Dedifferentiated amniotic fluid mesenchymal stem cell (primary cell): ENCODE results near the gene DENND10.
"Not testable (repeated sequence)": the region's sequence is repeated elsewhere in the genome, so short reads cannot be mapped to it uniquely, and the experiment has no call there.

Source experiments
- DNase-seq: peaks from one replicate; pipeline ENCODE4 v3.0.0-alpha.2; 2016; ENCODE audit errors: extremely low spot score

Gene DENND10

GRCh38 chr10:119166564-119166963 lies 62.7 kb downstream of the DENND10 start:
- no peak for DNase-seq

- DNase-seq, result no peak
Observed at GRCh38 chr10:119167041-119167440, 63.1 kb downstream of the DENND10 start.

GRCh38 chr10:119174109-119174508 lies 70.2 kb downstream of the DENND10 start:
- DNase-seq, result no peak

GRCh38 chr10:119176166-119176565 lies 72.3 kb downstream of the DENND10 start:
- no peak for DNase-seq

GRCh38 chr10:119177708-119178371 lies 73.9 kb downstream of the DENND10 start:
- DNase-seq, result no peak

- peak; percentile 89 for DNase-seq
Observed at GRCh38 chr10:119178372-119179119, 74.6 kb downstream of the DENND10 start, which contains the start of gene PRDX3. TSS of gene PRDX3 (minus strand) at chr10:119178812. CDS start at chr10:119178790, 22 bp downstream.

- DNase-seq, result not testable (repeated sequence)
Observed at GRCh38 chr10:119180850-119181400, 77.0 kb downstream of the DENND10 start.

- DNase-seq, result no peak
Observed at GRCh38 chr10:119183664-119184412, 79.9 kb downstream of the DENND10 start.
